ENCODE results near the gene KDM2B.

- TF ChIP-seq, protein P1, sequence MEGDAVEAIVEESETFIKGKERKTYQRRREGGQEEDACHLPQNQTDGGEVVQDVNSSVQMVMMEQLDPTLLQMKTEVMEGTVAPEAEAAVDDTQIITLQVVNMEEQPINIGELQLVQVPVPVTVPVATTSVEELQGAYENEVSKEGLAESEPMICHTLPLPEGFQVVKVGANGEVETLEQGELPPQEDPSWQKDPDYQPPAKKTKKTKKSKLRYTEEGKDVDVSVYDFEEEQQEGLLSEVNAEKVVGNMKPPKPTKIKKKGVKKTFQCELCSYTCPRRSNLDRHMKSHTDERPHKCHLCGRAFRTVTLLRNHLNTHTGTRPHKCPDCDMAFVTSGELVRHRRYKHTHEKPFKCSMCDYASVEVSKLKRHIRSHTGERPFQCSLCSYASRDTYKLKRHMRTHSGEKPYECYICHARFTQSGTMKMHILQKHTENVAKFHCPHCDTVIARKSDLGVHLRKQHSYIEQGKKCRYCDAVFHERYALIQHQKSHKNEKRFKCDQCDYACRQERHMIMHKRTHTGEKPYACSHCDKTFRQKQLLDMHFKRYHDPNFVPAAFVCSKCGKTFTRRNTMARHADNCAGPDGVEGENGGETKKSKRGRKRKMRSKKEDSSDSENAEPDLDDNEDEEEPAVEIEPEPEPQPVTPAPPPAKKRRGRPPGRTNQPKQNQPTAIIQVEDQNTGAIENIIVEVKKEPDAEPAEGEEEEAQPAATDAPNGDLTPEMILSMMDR (IDR thresholded peaks at IDR 0.05; ENCODE audit: poor library complexity): no peak
- TF ChIP-seq EZH2 (IDR thresholded peaks at IDR 0.05; ENCODE audit: borderline replicate concordance) (no peak), EZH2phosphoT487 (IDR thresholded peaks at IDR 0.05; ENCODE audit: low read depth, severe bottlenecking, unreplicated experiment) (no peak)
Measured at GRCh38 chr12:121504505-121504904, 76.3 kb downstream of the KDM2B start.
